GM21619 (cell line): Measurements from ENCODE around the gene FGFR4.

ENCODE experiments used
- ATAC-seq: cut with Tn5 transposase; IDR thresholded peaks from one replicate; pipeline ENCODE4 v1.9.1; 2021; ENCODE audit not compliant: unreplicated experiment

FGFR4 gene

GRCh38 chr5:177131352-177132135 is 44.8 kb downstream of the FGFR4 start:
- no peak for ATAC-seq

GRCh38 chr5:177132136-177133095 is 45.7 kb downstream of the FGFR4 start:
- ATAC-seq, result peak; percentile 0

DNA sequence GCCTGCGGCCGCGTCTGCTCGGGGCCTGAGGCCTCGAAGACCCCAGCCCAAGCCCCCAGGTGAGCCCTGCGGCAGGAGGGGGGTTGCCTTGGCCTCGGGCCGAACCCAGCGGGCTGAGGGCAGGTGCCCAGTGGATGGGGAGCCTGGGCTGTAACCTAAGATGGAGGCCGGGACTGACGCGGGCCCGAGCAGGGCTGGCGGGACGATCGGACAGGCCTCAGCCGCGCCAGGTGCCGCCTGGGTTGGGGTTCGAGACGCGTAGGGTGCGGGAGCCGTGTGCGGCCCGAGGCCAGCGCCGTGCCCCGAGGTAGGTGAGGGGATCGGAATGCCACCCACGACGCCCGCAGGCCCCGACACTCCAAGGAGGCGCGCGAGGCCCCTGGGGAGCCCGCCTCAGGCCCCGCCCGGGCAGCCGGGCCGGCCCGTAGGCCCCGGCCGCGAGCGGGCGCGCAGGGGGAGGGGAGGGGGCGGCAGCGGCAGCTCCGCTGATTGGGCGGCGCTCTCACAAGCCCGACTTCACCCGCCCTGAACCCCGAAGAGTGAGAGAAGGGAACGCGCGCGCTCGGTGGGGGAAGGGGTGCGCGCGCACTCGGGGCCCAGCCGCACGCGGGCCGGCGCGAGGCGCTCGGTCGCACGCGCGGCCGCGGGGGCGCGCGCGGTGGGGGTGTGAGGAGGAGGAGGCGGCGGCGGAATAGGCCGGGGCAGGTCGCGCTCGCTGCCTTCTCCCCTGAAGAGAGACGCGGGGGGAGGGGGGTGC is 46.6 kb downstream of the FGFR4 start, which contains the start of gene NSD1:
Gene NSD1, plus strand, starts transcription at position 678 of the 757 bp plus-strand sequence. CDS start 1,331 bp downstream, outside the sequence.
- peak; percentile 54 for ATAC-seq

GRCh38 chr5:177133853-177134696 is 47.4 kb downstream of the FGFR4 start:
- peak; percentile 32 for ATAC-seq

GRCh38 chr5:177134697-177135225 is 48.0 kb downstream of the FGFR4 start:
- no peak for ATAC-seq

DNA sequence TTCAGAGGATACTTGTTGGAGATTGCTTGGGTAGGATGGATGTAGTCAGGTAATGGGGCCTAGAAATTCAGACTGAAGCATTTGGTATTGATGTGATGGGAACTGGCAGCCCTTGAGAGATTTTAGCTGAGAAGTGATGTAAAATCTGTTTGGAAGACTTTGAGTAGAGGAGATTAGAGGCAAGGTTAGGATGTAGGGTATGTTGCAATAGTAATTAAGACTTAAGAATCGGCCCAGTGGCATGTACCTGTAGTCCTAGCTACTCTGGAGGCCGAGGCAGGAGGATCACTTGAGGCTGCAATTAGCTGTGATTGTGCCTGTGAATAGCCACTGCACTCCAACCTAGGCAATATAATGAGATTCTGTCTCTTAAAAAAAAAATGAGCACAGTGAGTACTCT is 53.6 kb downstream of the FGFR4 start:
- ATAC-seq, result no peak

- no peak for ATAC-seq
These were observed 54.8 kb downstream of the FGFR4 start for GRCh38 chr5:177141496-177141895.

DNA sequence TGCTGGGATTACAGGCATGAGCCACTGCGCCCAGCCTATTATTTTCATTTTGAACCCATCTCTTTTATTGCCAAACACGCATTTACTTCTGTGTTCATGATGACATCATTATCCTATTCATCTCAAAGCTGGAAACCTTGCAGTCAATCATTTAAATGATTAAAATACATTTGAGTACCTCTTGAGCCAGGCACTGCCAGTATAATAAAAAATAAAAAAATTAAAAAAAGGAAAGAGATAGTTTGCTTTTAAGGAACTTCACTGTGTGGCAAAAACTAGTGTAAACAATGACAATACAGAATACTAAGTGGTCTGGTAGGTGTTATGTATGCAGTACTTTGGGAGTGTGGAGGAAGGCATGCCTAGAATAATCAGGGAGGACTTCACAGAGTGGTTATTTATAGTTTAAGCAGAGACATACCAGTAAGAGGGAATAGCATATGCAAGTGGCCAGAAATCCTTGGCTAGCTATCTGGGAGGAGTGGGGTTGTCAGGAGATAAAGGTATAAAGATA is 55.4 kb downstream of the FGFR4 start:
- no peak for ATAC-seq

- ATAC-seq, result no peak
These were observed 56.1 kb downstream of the FGFR4 start for GRCh38 chr5:177142778-177143177.

GRCh38 chr5:177146891-177147638 is 60.4 kb downstream of the FGFR4 start:
- no peak for ATAC-seq
